Activated T-helper 1 cell treated with anti-CD3 and anti-CD28 coated beads, Interleukin-12 subunit alpha, Interleukin-12 subunit beta, Interleukin-2, Interleukin-4 antibody, amounts not matched to agents 30 ng/mL and 10 ng/mL and 1 ng/mL, durations not matched to agents 14 hours and 24 hours and 36 hours (primary cell): ENCODE data around the gene PHACTR3. TPM values are rescaled to one million over a fixed set of nuclear protein-coding genes. Genes with fewer than 3 reads are reported as not detected.

Source experiments
- DNase-seq: peaks from one replicate; pipeline ENCODE4 v3.0.0; 2021; ENCODE audit warnings: low spot score
- H3K27ac Mint-ChIP-seq: one replicate; pipeline ENCODE4 v1.8.0; 2021; ENCODE audit warnings: mild to moderate bottlenecking, mixed read lengths
- H3K27me3 Mint-ChIP-seq: one replicate; pipeline ENCODE4 v1.8.0; 2022; ENCODE audit warnings: mild to moderate bottlenecking, moderate library complexity, mixed read lengths; ENCODE audit not compliant: insufficient read depth
- H3K36me3 Mint-ChIP-seq: one replicate; pipeline ENCODE4 v1.8.0; 2021; ENCODE audit warnings: low read depth, mixed read lengths
- H3K4me1 Mint-ChIP-seq: one replicate; pipeline ENCODE4 v1.8.0; 2021; ENCODE audit warnings: low read depth, mixed read lengths
- H3K4me3 Mint-ChIP-seq: one replicate; pipeline ENCODE4 v1.8.0; 2021; ENCODE audit warnings: mild to moderate bottlenecking, moderate library complexity, mixed read lengths
- H3K9me3 Mint-ChIP-seq: one replicate; pipeline ENCODE4 v1.8.0; 2021; ENCODE audit warnings: mixed read lengths
- intact Hi-C: fragments of 100-400 bp; cut with micrococcal nuclease; formaldehyde crosslinking; loops from one replicate; pipeline ENCODE4 v1.15.1; 2024
- total RNA-seq: library from RNA; stranded (reverse); gene quantifications from 2 replicates; pipeline ENCODE4 v1.2.3, GENCODE V29; 2022

PHACTR3 gene
- total RNA-seq, 1 donor from 2014 or later, result not detected

GRCh38 chr20:59661621-59662020, 57.3 kb downstream of the PHACTR3 start:
- no peaks in the 10 kb centered on the region for H3K4me1 Mint-ChIP-seq
- DNase-seq, result no peak
- no peak overlapping the region for H3K4me3 Mint-ChIP-seq
- no peak overlapping the region for H3K27ac Mint-ChIP-seq
- H3K36me3 Mint-ChIP-seq, result no peaks in the 10 kb centered on the region
- intact Hi-C loops, result no loop called here
- H3K9me3 Mint-ChIP-seq, result peaks cover 28% of the 10 kb centered on the region
- H3K27me3 Mint-ChIP-seq, result peaks cover 1% of the 10 kb centered on the region

- no peak overlapping the region for H3K4me3 Mint-ChIP-seq
- H3K27me3 Mint-ChIP-seq, result peaks cover 1% of the 10 kb centered on the region
- H3K27ac Mint-ChIP-seq, result no peak overlapping the region
- no peak for DNase-seq
- H3K4me1 Mint-ChIP-seq, result no peaks in the 10 kb centered on the region
- H3K36me3 Mint-ChIP-seq, result no peaks in the 10 kb centered on the region
- intact Hi-C loops, result no loop called here
- H3K9me3 Mint-ChIP-seq, result peaks cover 25% of the 10 kb centered on the region
These were observed 57.8 kb downstream of the PHACTR3 start for GRCh38 chr20:59662161-59662560.

GRCh38 chr20:59662856-59663512, 58.6 kb downstream of the PHACTR3 start:
- H3K9me3 Mint-ChIP-seq, result peaks cover 16% of the 10 kb centered on the region
- no peak overlapping the region for H3K27ac Mint-ChIP-seq
- no peaks in the 10 kb centered on the region for H3K4me1 Mint-ChIP-seq
- no peaks in the 10 kb centered on the region for H3K36me3 Mint-ChIP-seq
- intact Hi-C loops, result no loop called here
- no peak overlapping the region for H3K4me3 Mint-ChIP-seq
- H3K27me3 Mint-ChIP-seq, result peaks cover 1% of the 10 kb centered on the region
- DNase-seq, result no peak

GRCh38 chr20:59663513-59664060, 59.2 kb downstream of the PHACTR3 start:
- no peak overlapping the region for H3K4me3 Mint-ChIP-seq
- peaks cover 1% of the 10 kb centered on the region for H3K27me3 Mint-ChIP-seq
- DNase-seq, result no peak
- peaks cover 10% of the 10 kb centered on the region for H3K9me3 Mint-ChIP-seq
- intact Hi-C loops, result no loop called here
- no peaks in the 10 kb centered on the region for H3K36me3 Mint-ChIP-seq
- H3K27ac Mint-ChIP-seq, result no peak overlapping the region
- no peaks in the 10 kb centered on the region for H3K4me1 Mint-ChIP-seq

- Mint-ChIP-seq H3K27me3 (no peaks in the 10 kb centered on the region), H3K36me3 (no peaks in the 10 kb centered on the region), H3K4me1 (no peaks in the 10 kb centered on the region), H3K27ac (no peak overlapping the region), H3K4me3 (no peak overlapping the region), H3K9me3 (peaks cover 5% of the 10 kb centered on the region)
- DNase-seq, result no peak
- intact Hi-C loops, result no loop called here
These were observed 60.1 kb downstream of the PHACTR3 start for GRCh38 chr20:59664421-59664941.

- no peak overlapping the region for H3K4me3 Mint-ChIP-seq
These were observed 61.6 kb downstream of the PHACTR3 start for GRCh38 chr20:59665656-59666555.

GRCh38 chr20:59666586-59666985, 62.2 kb downstream of the PHACTR3 start:
- Mint-ChIP-seq H3K36me3 (no peaks in the 10 kb centered on the region), H3K4me3 (no peak overlapping the region), H3K4me1 (no peaks in the 10 kb centered on the region), H3K27ac (no peak overlapping the region), H3K27me3 (no peaks in the 10 kb centered on the region), H3K9me3 (no peaks in the 10 kb centered on the region)
- no peak for DNase-seq
- intact Hi-C loops, result no loop called here

More at GRCh38 chr20:59665656-59666555, 61.6 kb downstream of the PHACTR3 start:
- H3K27ac Mint-ChIP-seq, result no peak overlapping the region
- H3K4me1 Mint-ChIP-seq, result no peaks in the 10 kb centered on the region
- no peaks in the 10 kb centered on the region for H3K27me3 Mint-ChIP-seq
- H3K36me3 Mint-ChIP-seq, result no peaks in the 10 kb centered on the region
- intact Hi-C loops, result no loop called here
- no peak for DNase-seq
- no peaks in the 10 kb centered on the region for H3K9me3 Mint-ChIP-seq

- intact Hi-C loops, result no loop called here
- Mint-ChIP-seq H3K27ac (no peak overlapping the region), H3K36me3 (no peaks in the 10 kb centered on the region), H3K4me1 (no peaks in the 10 kb centered on the region), H3K4me3 (no peak overlapping the region), H3K9me3 (no peaks in the 10 kb centered on the region), H3K27me3 (no peaks in the 10 kb centered on the region)
- DNase-seq, result no peak
These were observed 62.8 kb downstream of the PHACTR3 start for GRCh38 chr20:59667131-59667530.

- no peaks in the 10 kb centered on the region for H3K27me3 Mint-ChIP-seq
- no peak overlapping the region for H3K27ac Mint-ChIP-seq
- H3K36me3 Mint-ChIP-seq, result no peaks in the 10 kb centered on the region
- H3K4me3 Mint-ChIP-seq, result no peak overlapping the region
- H3K4me1 Mint-ChIP-seq, result no peaks in the 10 kb centered on the region
- intact Hi-C loops, result no loop called here
- no peaks in the 10 kb centered on the region for H3K9me3 Mint-ChIP-seq
- DNase-seq, result no peak
These were observed 63.7 kb downstream of the PHACTR3 start for GRCh38 chr20:59667981-59668515.

- H3K27me3 Mint-ChIP-seq, result no peaks in the 10 kb centered on the region
- H3K4me3 Mint-ChIP-seq, result no peak overlapping the region
- no peak for DNase-seq
- H3K4me1 Mint-ChIP-seq, result no peaks in the 10 kb centered on the region
- H3K36me3 Mint-ChIP-seq, result no peaks in the 10 kb centered on the region
- H3K27ac Mint-ChIP-seq, result no peak overlapping the region
- intact Hi-C loops, result no loop called here
- no peaks in the 10 kb centered on the region for H3K9me3 Mint-ChIP-seq
These were observed 64.8 kb downstream of the PHACTR3 start for GRCh38 chr20:59668926-59669850.

- H3K27ac Mint-ChIP-seq, result no peak overlapping the region
- intact Hi-C loops, result no loop called here
- no peak for DNase-seq
- H3K4me1 Mint-ChIP-seq, result no peaks in the 10 kb centered on the region
- no peaks in the 10 kb centered on the region for H3K27me3 Mint-ChIP-seq
- H3K36me3 Mint-ChIP-seq, result no peaks in the 10 kb centered on the region
- H3K9me3 Mint-ChIP-seq, result no peaks in the 10 kb centered on the region
- H3K4me3 Mint-ChIP-seq, result no peak overlapping the region
These were observed 66.6 kb downstream of the PHACTR3 start for GRCh38 chr20:59670786-59671492.
